Ovary (tissue), 9 donors: Measurements from ENCODE around the gene ZMYND10. TPM values are rescaled to one million over a fixed set of nuclear protein-coding genes. Genes with fewer than 3 reads are reported as not detected.

Experiments used
- DNase-seq, 5 donors: peaks; one replicate each; pipeline ENCODE4 v3.0.0-alpha.2; 2019 to 2020
- H3K27ac ChIP-seq, 2 donors: fragments of 200-600 bp; one replicate each; pipeline versions ENCODE4 v1.5.1 to v1.8.0; 2019 to 2022
- H3K27me3 ChIP-seq: fragments of 200-600 bp; one replicate; pipeline ENCODE4 v1.8.0; 2022
- H3K36me3 ChIP-seq: fragments of 200-600 bp; sonication (generic); one replicate; pipeline ENCODE4 v1.5.1; 2019
- H3K4me1 ChIP-seq: one replicate; pipeline ENCODE4 v1.8.1; 2013; ENCODE audit warnings: mild to moderate bottlenecking, moderate library complexity; ENCODE audit not compliant: insufficient read depth
- H3K4me3 ChIP-seq: fragments of 200-600 bp; sonication (generic); one replicate; pipeline ENCODE4 v1.5.1; 2017
- H3K9me3 ChIP-seq, 2 donors: fragments of 200-600 bp in 1 of 2; sonication (generic) in 1 of 2; one replicate each; pipeline versions ENCODE4 v1.5.1 to v1.8.1; 2013 to 2019; ENCODE audit warnings: mild to moderate bottlenecking in 1 of 2, moderate library complexity in 1 of 2
- EP300 ChIP-seq: sonication (generic); formaldehyde crosslinking; IDR thresholded peaks from one replicate; pipeline ENCODE4 v1.6.1; 2017; ENCODE audit warnings: antibody characterized with exemption
- POLR2A ChIP-seq: fragments of 450-650 bp; IDR thresholded peaks from one replicate; pipeline ENCODE4 v1.6.1; 2017; ENCODE audit warnings: antibody characterized with exemption, mild to moderate bottlenecking, moderate library complexity
- WGBS, 3 donors: extraction: QIAGEN DNeasy Blood & Tissue Kit in 1 of 3; methylation state at CpG; one replicate each; pipeline versions ENCODE4 v1.1.5 to v1.1.7; 2013 to 2017; 5-methylcytosine and 5-hydroxymethylcytosine counted together
- intact Hi-C, 4 donors: fragments of 100-400 bp; cut with DNase I; formaldehyde crosslinking; loops; one replicate each; pipeline versions ENCODE4 v1.11.0 to v1.15.1; 2022 to 2023
- polyA plus RNA-seq, 2 donors: library from polyadenylated mRNA; stranded (reverse); fragments of 200-250 nt in 1 of 2; fragments of 350-450 nt in 1 of 2; fragmentation: Illumina TruSeq in 1 of 2; extraction: RNeasy Lipid Tissue Mini Kit (QIAGEN cat#74804) in 1 of 2; gene quantifications; one replicate each; pipeline ENCODE4 v1.2.3, GENCODE V29; 2013 to 2014
- total RNA-seq, 7 donors: library from RNA; depleted of rRNA in 2 of 7; stranded (reverse); fragments of >200 nt in 2 of 7; fragmentation: NEBNext Ultra II Directional in 3 of 7; extraction: Animal tissue kit (Norgen Biotek cat#: 25700) in 3 of 7; gene quantifications; one replicate each; pipeline versions ENCODE4 v1.1.0 to v1.2.4, GENCODE V29; 2016 to 2023
- TF ChIP-seq, protein P1 (sequence below), 3 donors: fragments of 450-650 bp in 2 of 3; fragments of 200-600 bp in 1 of 3; IDR thresholded peaks; one replicate each; pipeline versions ENCODE4 v1.5.1 to v1.8.0; 2016 to 2022; ENCODE audit warnings: antibody characterized with exemption in 3 of 3, mild to moderate bottlenecking in 1 of 3
- donor health status: DM: no; HTN: no; CAD: no; lungs with moderate emphysema.
- donor health status: DM: no; HTN: no; CAD: no.
- donor health status: Bipolar disorder and iron deficiency.
- donor health status: DM: yes; HTN: yes; CAD: no.
- donor health status: DM: no; HTN: no; CAD: no.
- donor health status: DM: yes; HTN: yes; CAD: no.

Gene ZMYND10
- total and polyA plus RNA-seq, 9 donors, result 0.50 to 75.1 (median 3.0) TPM

DNA sequence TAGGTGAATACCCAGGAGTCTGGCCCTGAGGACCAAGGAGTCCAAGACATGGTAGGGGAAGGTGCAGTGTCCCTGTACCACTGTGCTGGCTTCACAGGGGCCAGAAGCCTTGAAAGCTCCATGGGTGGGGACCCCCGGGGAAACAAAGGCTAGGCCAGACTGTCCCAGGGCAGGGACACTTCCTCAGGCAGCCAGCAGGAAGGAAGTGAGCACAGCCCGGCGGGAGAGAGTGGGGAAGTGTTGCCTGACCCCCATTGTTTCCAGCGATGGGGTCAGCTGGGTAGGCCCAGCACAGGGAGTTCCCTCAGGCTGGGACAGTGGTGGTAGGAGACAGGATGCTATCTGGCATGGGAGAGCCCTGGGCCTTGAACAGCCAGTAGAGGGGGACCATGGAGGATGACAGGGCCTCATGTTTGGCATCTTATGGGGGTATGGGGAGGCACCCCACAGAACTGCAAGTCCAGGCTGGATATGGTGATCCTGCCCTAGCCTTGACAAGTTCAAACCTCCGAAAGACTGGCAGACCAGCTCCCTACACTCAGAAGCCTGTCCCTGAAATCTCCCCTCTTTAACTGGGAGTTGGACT is 21.8 kb downstream of the ZMYND10 start:
- no peaks in the 10 kb centered on the region for H3K36me3 ChIP-seq
- intact Hi-C loops, result loop anchor here in 1 of 4 donors (10.0 kb wide), 1 partner anchor 59 kb away; the partner anchor contains the start of gene SEMA3B
- H3K27ac ChIP-seq, result peak overlapping the region in 1 of 2 donors; percentile 95
- DNase-seq, result peak in 2 of 5 donors; percentile 44 to 48
- 69 to 77% (median 69%) methylated on average over 5 of the region's 5 CpGs for WGBS, 3 donors
- TF ChIP-seq, protein P1, sequence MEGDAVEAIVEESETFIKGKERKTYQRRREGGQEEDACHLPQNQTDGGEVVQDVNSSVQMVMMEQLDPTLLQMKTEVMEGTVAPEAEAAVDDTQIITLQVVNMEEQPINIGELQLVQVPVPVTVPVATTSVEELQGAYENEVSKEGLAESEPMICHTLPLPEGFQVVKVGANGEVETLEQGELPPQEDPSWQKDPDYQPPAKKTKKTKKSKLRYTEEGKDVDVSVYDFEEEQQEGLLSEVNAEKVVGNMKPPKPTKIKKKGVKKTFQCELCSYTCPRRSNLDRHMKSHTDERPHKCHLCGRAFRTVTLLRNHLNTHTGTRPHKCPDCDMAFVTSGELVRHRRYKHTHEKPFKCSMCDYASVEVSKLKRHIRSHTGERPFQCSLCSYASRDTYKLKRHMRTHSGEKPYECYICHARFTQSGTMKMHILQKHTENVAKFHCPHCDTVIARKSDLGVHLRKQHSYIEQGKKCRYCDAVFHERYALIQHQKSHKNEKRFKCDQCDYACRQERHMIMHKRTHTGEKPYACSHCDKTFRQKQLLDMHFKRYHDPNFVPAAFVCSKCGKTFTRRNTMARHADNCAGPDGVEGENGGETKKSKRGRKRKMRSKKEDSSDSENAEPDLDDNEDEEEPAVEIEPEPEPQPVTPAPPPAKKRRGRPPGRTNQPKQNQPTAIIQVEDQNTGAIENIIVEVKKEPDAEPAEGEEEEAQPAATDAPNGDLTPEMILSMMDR (IDR thresholded peaks at IDR 0.05), result no peak
- no peak for TF ChIP-seq POLR2A
- H3K27me3 ChIP-seq, result no peaks in the 10 kb centered on the region
- peaks cover 24% of the 10 kb centered on the region for H3K4me1 ChIP-seq
- no peak overlapping the region for H3K4me3 ChIP-seq
- H3K9me3 ChIP-seq, result no peaks in the 10 kb centered on the region

DNA sequence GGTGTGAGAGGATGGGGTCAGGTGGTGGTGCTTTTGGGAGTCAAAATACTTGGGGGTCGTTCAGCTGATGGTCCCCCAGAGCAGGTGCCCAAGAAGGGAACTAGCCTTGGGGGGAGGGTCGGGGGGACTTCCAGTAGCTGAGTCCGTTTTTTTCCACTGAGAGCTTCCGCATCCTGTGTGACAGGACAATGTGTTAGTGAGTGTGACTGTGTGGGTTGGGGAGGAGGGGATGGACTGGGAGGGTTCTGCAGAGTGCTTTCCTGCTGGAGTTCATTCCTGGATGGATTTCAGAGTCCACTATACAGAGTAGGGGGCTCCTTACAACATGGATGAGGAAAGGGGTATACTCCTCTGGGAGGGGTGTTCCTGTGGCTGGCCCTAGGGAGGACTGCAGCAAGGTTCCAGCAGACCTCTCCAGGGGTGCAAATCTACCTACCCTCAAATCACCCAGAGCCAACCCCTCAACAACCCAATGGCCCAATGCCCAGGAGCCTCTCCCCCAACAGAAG is 22.4 kb downstream of the ZMYND10 start:
- no peaks in the 10 kb centered on the region for H3K9me3 ChIP-seq
- 33 to 40% (median 34%) methylated on average over 4 of the region's 4 CpGs for WGBS, 3 donors
- DNase-seq, result peak in 1 of 5 donors; percentile 58
- H3K27ac ChIP-seq, result peak overlapping the region; percentile 71 to 95
- no peaks in the 10 kb centered on the region for H3K27me3 ChIP-seq
- TF ChIP-seq, protein P1 (IDR thresholded peaks at IDR 0.05), result no peak
- TF ChIP-seq EP300 (no peak), POLR2A (no peak)
- no peak overlapping the region for H3K4me3 ChIP-seq
- intact Hi-C loops, result loop anchor here in 1 of 4 donors (10.0 kb wide), 1 partner anchor 58 kb away; the partner anchor contains the start of gene SEMA3B
- H3K4me1 ChIP-seq, result peaks cover 26% of the 10 kb centered on the region
- no peaks in the 10 kb centered on the region for H3K36me3 ChIP-seq

DNA sequence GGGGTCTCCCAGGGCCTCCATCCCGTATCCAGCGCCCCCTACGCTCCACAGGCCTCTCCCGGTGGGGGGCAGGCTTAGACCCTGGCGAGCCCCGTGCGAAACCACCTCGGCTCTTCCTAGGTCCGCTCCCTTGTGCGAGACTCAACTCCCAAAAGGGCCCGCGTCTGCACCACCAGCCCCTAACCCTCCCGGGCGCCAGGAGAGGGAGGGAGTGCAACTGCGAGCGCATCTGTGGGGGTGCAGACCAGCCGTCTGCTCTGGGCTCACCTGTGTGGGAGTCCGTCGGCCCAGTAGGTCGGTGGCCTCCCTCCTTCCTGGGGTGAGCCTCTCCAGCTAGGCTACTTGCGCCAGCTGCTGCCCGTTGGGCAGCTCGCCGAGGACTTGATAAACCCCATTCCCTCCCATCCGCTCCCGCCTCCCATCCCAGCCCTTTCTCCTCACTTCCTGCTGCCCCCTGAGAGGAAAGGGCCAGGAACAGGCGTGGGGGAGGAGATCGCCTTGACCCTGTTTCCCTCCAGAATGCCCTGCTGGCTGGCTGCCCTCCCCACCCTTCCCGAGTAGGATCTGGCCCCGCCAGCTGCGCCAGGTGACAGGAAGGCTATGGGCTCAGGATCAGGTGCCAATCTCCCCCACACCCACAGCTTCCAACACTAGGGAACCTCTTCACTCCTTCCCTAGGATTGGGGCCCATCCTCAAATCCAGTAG is 23.0 kb downstream of the ZMYND10 start, which contains the start of gene HYAL2:
Gene HYAL2 (minus strand): TSS at position 360 of the 706 bp plus-strand sequence. CDS start 2,256 bp downstream, outside the sequence.
- H3K4me3 ChIP-seq, result peak within 1 kb of the TSS; percentile 65
- 6 to 13% (median 8%) methylated on average over 26 to 31 of the region's 31 CpGs for WGBS, 3 donors
- TF ChIP-seq EP300 (no peak), POLR2A (no peak)
- TF ChIP-seq, protein P1 (IDR thresholded peaks at IDR 0.05), result no peak
- H3K27ac ChIP-seq, result peak within 1 kb of the TSS; percentile 71 to 95
- H3K4me1 ChIP-seq, result peaks cover 26% of the 10 kb centered on the region
- no peaks in the 10 kb centered on the region for H3K9me3 ChIP-seq
- no peaks in the 10 kb centered on the region for H3K36me3 ChIP-seq
- peak; percentile 84 to 92 (median 89) for DNase-seq
- intact Hi-C loops, result loop anchor here in 1 of 4 donors (10.0 kb wide), 1 partner anchor 58 kb away; the partner anchor contains the start of gene SEMA3B
- no peaks in the 10 kb centered on the region for H3K27me3 ChIP-seq

DNA sequence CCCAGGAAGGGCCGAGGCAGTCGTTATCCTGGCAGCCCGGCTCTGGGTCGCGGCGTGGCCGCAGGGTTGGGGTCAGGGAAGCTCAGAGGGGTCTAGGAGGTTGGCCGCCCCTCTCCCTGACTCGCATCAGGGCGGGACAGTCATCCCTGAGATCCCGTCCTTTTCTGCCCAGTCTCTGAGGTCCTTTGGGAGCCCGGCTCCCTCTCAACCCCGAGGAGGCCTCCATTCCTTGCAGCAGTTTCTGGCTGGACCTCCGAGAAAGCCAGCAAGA is 23.5 kb downstream of the ZMYND10 start:
- WGBS, 3 donors, result 2 to 6% (median 2%) methylated on average over 13 to 14 of the region's 14 CpGs
- Histone ChIP-seq H3K27me3 (no peaks in the 10 kb centered on the region), H3K4me1 (peaks cover 22% of the 10 kb centered on the region), H3K4me3 (peak overlapping the region; percentile 65), H3K36me3 (no peaks in the 10 kb centered on the region), H3K27ac (peak overlapping the region; percentile 71 to 95), H3K9me3 (no peaks in the 10 kb centered on the region)
- no peak for DNase-seq
- TF ChIP-seq POLR2A, result peak; percentile 42
- no peak for TF ChIP-seq EP300
- TF ChIP-seq, protein P1 (IDR thresholded peaks at IDR 0.05), result no peak
- intact Hi-C loops, result loop anchor here in 1 of 4 donors (10.0 kb wide), 1 partner anchor 57 kb away; the partner anchor contains the start of gene SEMA3B
